ENCODE measurements around the gene PIGO.

PIGO gene

DNA sequence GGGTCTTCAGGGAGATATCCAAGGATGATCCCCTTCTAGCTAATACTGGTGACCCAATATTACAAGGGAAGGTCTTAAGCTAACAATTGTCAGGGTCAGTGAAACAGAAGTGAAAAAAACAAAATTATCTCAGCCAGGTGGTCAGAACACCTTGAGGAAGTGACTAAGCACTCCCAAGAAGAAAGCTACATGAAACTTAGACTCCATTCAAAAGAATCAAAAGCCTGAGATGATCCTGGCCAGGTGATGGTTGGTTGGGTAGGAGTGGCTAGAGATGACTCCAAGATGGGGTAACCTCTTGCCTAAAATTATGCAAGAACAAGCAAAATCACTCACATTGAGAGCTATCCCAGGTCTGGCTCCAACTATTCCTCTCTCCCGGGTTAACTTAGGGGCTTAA is 29.3 kb downstream of the PIGO start:
- TF ChIP-seq CTCF (IDR thresholded peaks at IDR 0.05; ENCODE audit: extremely low read depth, insufficient read depth, missing control alignments): no peak
- no peak for DNase-seq (ENCODE audit: low spot score)
- in situ Hi-C loops (cut with MboI; ENCODE audit: low pct_unique_long_range_greater_than_20kb, low sequenced_read_pairs, unreplicated experiment): no loop called here

DNA sequence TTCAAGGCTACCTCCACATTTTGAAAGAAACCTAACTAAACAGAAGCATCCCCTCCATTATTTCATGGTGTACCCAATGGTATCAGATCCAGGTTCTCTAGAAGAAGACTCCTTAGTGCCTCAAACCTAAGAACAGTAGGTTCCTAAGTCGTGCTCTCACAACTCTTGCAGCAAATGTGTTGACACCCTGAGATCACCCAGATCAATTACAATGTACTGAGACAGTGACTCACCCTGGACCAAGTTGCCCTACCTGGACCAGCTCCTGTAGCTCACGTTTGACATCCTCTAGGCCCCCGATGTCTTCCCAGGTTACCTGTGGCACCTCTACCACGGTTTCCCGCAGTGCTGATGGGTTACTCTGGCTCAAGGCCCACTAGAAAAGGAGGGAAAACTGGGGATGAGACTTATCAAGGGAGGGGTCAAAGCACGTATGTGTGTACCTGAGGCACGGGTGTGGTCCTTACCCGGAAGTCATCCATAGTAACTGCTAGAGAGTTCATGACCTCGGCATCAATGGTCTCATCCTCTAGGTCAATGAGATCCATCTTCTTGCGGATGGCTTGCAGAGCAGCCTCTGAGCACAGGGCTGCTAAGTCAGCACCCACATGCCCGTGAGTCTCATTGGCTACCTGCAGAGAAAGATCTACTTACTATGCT is 35.7 kb downstream of the PIGO start:
- no peak for TF ChIP-seq CTCF (IDR thresholded peaks at IDR 0.05; ENCODE audit: extremely low read depth, insufficient read depth, missing control alignments)
- no peak for DNase-seq (ENCODE audit: low spot score)
- in situ Hi-C loops (cut with MboI; ENCODE audit: low pct_unique_long_range_greater_than_20kb, low sequenced_read_pairs, unreplicated experiment): no loop called here

GRCh38 chr9:35059438-35059837 is 37.0 kb downstream of the PIGO start:
- no peak for TF ChIP-seq CTCF (IDR thresholded peaks at IDR 0.05; ENCODE audit: extremely low read depth, insufficient read depth, missing control alignments)
- in situ Hi-C loops (cut with MboI; ENCODE audit: low pct_unique_long_range_greater_than_20kb, low sequenced_read_pairs, unreplicated experiment): loop anchor here (10.0 kb wide), 1 partner anchor 165 kb away; a partner anchor contains a TSS
- no peak for DNase-seq (ENCODE audit: low spot score)

GRCh38 chr9:35057271-35057620 is 39.1 kb downstream of the PIGO start:
- no peak for TF ChIP-seq CTCF (IDR thresholded peaks at IDR 0.05; ENCODE audit: extremely low read depth, insufficient read depth, missing control alignments)
- DNase-seq (ENCODE audit: low spot score): no peak
- in situ Hi-C loops (cut with MboI; ENCODE audit: low pct_unique_long_range_greater_than_20kb, low sequenced_read_pairs, unreplicated experiment): loop anchor here (10.0 kb wide), 1 partner anchor 162 kb away; a partner anchor contains a TSS

DNA sequence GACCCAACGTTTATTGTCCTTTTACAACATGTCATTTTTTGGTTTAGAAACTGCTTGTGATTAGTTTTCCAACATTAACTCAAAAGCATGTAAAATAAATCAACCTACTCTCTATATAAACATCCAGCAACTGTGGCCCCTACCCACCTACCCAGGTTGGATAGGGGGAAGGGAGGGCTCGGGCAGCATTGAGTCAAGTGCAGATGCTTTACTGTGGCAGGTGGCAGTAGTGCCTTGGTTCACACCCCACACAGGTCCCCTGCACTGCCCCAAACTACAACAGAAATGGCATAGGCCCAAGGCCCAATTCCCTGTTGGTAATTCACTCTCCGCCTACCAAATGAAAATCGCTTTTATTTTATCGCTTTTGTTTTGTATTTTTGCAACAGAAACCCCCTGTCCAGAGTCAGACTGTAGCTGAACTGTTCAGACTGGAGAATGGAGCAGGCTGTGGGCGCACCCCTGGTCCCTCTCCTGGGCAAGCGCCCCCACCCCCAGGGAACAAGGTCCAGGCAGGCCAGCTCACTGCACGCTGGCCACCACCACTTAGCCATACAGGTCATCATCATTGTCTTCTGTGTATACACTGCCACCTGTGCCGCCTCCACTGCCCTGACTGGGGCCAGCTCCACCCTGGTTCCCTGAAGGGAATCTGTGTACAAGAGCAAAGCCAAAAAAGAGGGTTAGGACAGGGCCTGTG is 39.7 kb downstream of the PIGO start:
- DNase-seq (ENCODE audit: low spot score): no peak
- in situ Hi-C loops (cut with MboI; ENCODE audit: low pct_unique_long_range_greater_than_20kb, low sequenced_read_pairs, unreplicated experiment): loop anchor here (10.0 kb wide), 1 partner anchor 162 kb away; a partner anchor contains a TSS
- TF ChIP-seq CTCF (IDR thresholded peaks at IDR 0.05; ENCODE audit: extremely low read depth, insufficient read depth, missing control alignments): no peak

GRCh38 chr9:35054871-35055644 is 41.3 kb downstream of the PIGO start:
- no peak for DNase-seq (ENCODE audit: low spot score)
- in situ Hi-C loops (cut with MboI; ENCODE audit: low pct_unique_long_range_greater_than_20kb, low sequenced_read_pairs, unreplicated experiment): loop anchor here (10.0 kb wide), 1 partner anchor 160 kb away; a partner anchor contains a TSS
- TF ChIP-seq CTCF (IDR thresholded peaks at IDR 0.05; ENCODE audit: extremely low read depth, insufficient read depth, missing control alignments): no peak
